Measurements from ENCODE around the gene AP2B1.

DNA sequence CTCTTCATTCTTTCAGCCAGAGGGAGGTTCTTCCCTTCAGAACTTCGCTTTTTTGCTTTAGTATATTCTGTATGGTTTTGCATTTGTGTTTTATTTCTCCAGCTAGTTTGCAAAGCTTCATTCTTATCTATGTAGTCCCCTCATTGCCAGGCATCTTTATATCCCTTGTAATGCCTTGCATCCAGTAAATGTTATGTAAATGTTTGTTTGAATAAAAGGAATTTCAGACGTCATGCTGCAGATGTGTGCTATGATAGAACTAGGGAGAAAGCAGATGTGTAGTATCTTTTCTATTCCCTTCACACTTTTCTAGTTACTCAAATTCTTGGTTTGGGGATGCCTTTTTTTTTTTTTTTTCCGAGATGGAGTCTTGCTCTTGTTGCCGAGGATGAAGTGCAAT, 81.7 kb downstream of the AP2B1 start:
- TF ChIP-seq, protein P1, sequence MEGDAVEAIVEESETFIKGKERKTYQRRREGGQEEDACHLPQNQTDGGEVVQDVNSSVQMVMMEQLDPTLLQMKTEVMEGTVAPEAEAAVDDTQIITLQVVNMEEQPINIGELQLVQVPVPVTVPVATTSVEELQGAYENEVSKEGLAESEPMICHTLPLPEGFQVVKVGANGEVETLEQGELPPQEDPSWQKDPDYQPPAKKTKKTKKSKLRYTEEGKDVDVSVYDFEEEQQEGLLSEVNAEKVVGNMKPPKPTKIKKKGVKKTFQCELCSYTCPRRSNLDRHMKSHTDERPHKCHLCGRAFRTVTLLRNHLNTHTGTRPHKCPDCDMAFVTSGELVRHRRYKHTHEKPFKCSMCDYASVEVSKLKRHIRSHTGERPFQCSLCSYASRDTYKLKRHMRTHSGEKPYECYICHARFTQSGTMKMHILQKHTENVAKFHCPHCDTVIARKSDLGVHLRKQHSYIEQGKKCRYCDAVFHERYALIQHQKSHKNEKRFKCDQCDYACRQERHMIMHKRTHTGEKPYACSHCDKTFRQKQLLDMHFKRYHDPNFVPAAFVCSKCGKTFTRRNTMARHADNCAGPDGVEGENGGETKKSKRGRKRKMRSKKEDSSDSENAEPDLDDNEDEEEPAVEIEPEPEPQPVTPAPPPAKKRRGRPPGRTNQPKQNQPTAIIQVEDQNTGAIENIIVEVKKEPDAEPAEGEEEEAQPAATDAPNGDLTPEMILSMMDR (IDR thresholded peaks at IDR 0.05) = no peak
- no peak for TF ChIP-seq EP300 (IDR thresholded peaks at IDR 0.05; ENCODE audit: low read depth)

Data from transverse colon (tissue), 3 donors.